Measurements from ENCODE around the gene SETD1A.

Gene SETD1A

GRCh38 chr16:30953111-30953510, 4.4 kb upstream of the SETD1A start:
- no peak overlapping the region for H3K9ac ChIP-seq (ENCODE audit: low read length in 5 of 5)
- H3K9me3 ChIP-seq (ENCODE audit: control insufficient read depth in 5 of 5, low read length in 5 of 5) = no peaks in the 10 kb centered on the region
- H3K36me3 ChIP-seq (ENCODE audit: control insufficient read depth in 5 of 5, insufficient read depth in 5 of 5, low read length in 5 of 5) = peaks cover 0 to 8% (median 0%) of the 10 kb centered on the region in 5 donors
- H3K27ac ChIP-seq (ENCODE audit: low read depth, low read length) = no peak overlapping the region
- H3K27me3 ChIP-seq (ENCODE audit: control insufficient read depth in 5 of 5, insufficient read depth in 4 of 5, low read length in 5 of 5) = no peaks in the 10 kb centered on the region
- H3K4me1 ChIP-seq (ENCODE audit: control insufficient read depth in 5 of 5, insufficient read depth in 5 of 5, low read length in 5 of 5) = peaks cover 7 to 65% (median 52%) of the 10 kb centered on the region in 5 donors
- no peak overlapping the region for H3K4me3 ChIP-seq (ENCODE audit: low read depth in 1 of 5, low read length in 5 of 5)

- H3K27ac ChIP-seq (ENCODE audit: low read depth, low read length) = no peak overlapping the region
These were observed 3.9 kb upstream of the SETD1A start for GRCh38 chr16:30953511-30954124.

GRCh38 chr16:30954993-30955392, 2.6 kb upstream of the SETD1A start:
- H3K4me3 ChIP-seq (ENCODE audit: low read depth in 1 of 5, low read length in 5 of 5) = no peak overlapping the region
- H3K36me3 ChIP-seq (ENCODE audit: control insufficient read depth in 5 of 5, insufficient read depth in 5 of 5, low read length in 5 of 5) = peaks cover 0 to 17% (median 9%) of the 10 kb centered on the region in 5 donors
- H3K9ac ChIP-seq (ENCODE audit: low read length in 5 of 5) = no peak overlapping the region
- peaks cover 8 to 60% (median 53%) of the 10 kb centered on the region in 5 donors for H3K4me1 ChIP-seq (ENCODE audit: control insufficient read depth in 5 of 5, insufficient read depth in 5 of 5, low read length in 5 of 5)
- no peak overlapping the region for H3K27ac ChIP-seq (ENCODE audit: low read depth, low read length)
- H3K9me3 ChIP-seq (ENCODE audit: control insufficient read depth in 5 of 5, low read length in 5 of 5) = no peaks in the 10 kb centered on the region
- no peaks in the 10 kb centered on the region for H3K27me3 ChIP-seq (ENCODE audit: control insufficient read depth in 5 of 5, insufficient read depth in 4 of 5, low read length in 5 of 5)

More at GRCh38 chr16:30953511-30954124, 3.9 kb upstream of the SETD1A start:
- no peak overlapping the region for H3K4me3 ChIP-seq (ENCODE audit: low read depth in 1 of 5, low read length in 5 of 5)
- peaks cover 7 to 64% (median 53%) of the 10 kb centered on the region in 5 donors for H3K4me1 ChIP-seq (ENCODE audit: control insufficient read depth in 5 of 5, insufficient read depth in 5 of 5, low read length in 5 of 5)
- H3K36me3 ChIP-seq (ENCODE audit: control insufficient read depth in 5 of 5, insufficient read depth in 5 of 5, low read length in 5 of 5) = peaks cover 0 to 8% (median 0%) of the 10 kb centered on the region in 5 donors
- H3K9me3 ChIP-seq (ENCODE audit: control insufficient read depth in 5 of 5, low read length in 5 of 5) = no peaks in the 10 kb centered on the region
- no peak overlapping the region for H3K9ac ChIP-seq (ENCODE audit: low read length in 5 of 5)
- H3K27me3 ChIP-seq (ENCODE audit: control insufficient read depth in 5 of 5, insufficient read depth in 4 of 5, low read length in 5 of 5) = no peaks in the 10 kb centered on the region

- peak overlapping the region; percentile 80 to 92 (median 85) for H3K4me3 ChIP-seq (ENCODE audit: low read depth in 1 of 5, low read length in 5 of 5)
- H3K27ac ChIP-seq (ENCODE audit: low read depth, low read length) = peak overlapping the region; percentile 92
- H3K4me1 ChIP-seq (ENCODE audit: control insufficient read depth in 5 of 5, insufficient read depth in 5 of 5, low read length in 5 of 5) = peaks cover 7 to 41% (median 35%) of the 10 kb centered on the region in 5 donors
- no peaks in the 10 kb centered on the region for H3K27me3 ChIP-seq (ENCODE audit: control insufficient read depth in 5 of 5, insufficient read depth in 4 of 5, low read length in 5 of 5)
- H3K9ac ChIP-seq (ENCODE audit: low read length in 5 of 5) = peak overlapping the region; percentile 35 to 97 (median 93)
- H3K36me3 ChIP-seq (ENCODE audit: control insufficient read depth in 5 of 5, insufficient read depth in 5 of 5, low read length in 5 of 5) = peaks cover 0 to 36% (median 26%) of the 10 kb centered on the region in 5 donors
- H3K9me3 ChIP-seq (ENCODE audit: control insufficient read depth in 5 of 5, low read length in 5 of 5) = no peaks in the 10 kb centered on the region
These were observed 726 bp upstream of the SETD1A start for GRCh38 chr16:30956601-30957455.

GRCh38 chr16:30958175-30959079, 873 bp downstream of the SETD1A start:
- Histone ChIP-seq H3K27ac (ENCODE audit: low read depth, low read length) (no peak overlapping the region), H3K4me3 (ENCODE audit: low read depth in 1 of 5, low read length in 5 of 5) (peak overlapping the region; percentile 80 to 90 (median 83)), H3K36me3 (ENCODE audit: control insufficient read depth in 5 of 5, insufficient read depth in 5 of 5, low read length in 5 of 5) (peaks cover 5 to 46% (median 42%) of the 10 kb centered on the region in 5 donors), H3K4me1 (ENCODE audit: control insufficient read depth in 5 of 5, insufficient read depth in 5 of 5, low read length in 5 of 5) (peaks cover 7 to 31% (median 29%) of the 10 kb centered on the region in 5 donors), H3K9me3 (ENCODE audit: control insufficient read depth in 5 of 5, low read length in 5 of 5) (no peaks in the 10 kb centered on the region), H3K27me3 (ENCODE audit: control insufficient read depth in 5 of 5, insufficient read depth in 4 of 5, low read length in 5 of 5) (no peaks in the 10 kb centered on the region), H3K9ac (ENCODE audit: low read length in 5 of 5) (peak overlapping the region; percentile 77 to 97 (median 84))

- H3K9me3 ChIP-seq (ENCODE audit: control insufficient read depth in 5 of 5, low read length in 5 of 5) = no peaks in the 10 kb centered on the region
- H3K9ac ChIP-seq (ENCODE audit: low read length in 5 of 5) = no peak overlapping the region
- H3K36me3 ChIP-seq (ENCODE audit: control insufficient read depth in 5 of 5, insufficient read depth in 5 of 5, low read length in 5 of 5) = peaks cover 5 to 72% (median 68%) of the 10 kb centered on the region in 5 donors
- H3K27me3 ChIP-seq (ENCODE audit: control insufficient read depth in 5 of 5, insufficient read depth in 4 of 5, low read length in 5 of 5) = no peaks in the 10 kb centered on the region
- H3K4me3 ChIP-seq (ENCODE audit: low read depth in 1 of 5, low read length in 5 of 5) = no peak overlapping the region
- H3K27ac ChIP-seq (ENCODE audit: low read depth, low read length) = no peak overlapping the region
- H3K4me1 ChIP-seq (ENCODE audit: control insufficient read depth in 5 of 5, insufficient read depth in 5 of 5, low read length in 5 of 5) = peaks cover 4 to 22% (median 18%) of the 10 kb centered on the region in 5 donors
These were observed 3.8 kb downstream of the SETD1A start for GRCh38 chr16:30961384-30961783.

- Histone ChIP-seq H3K4me3 (ENCODE audit: low read depth in 1 of 5, low read length in 5 of 5) (no peak overlapping the region), H3K4me1 (ENCODE audit: control insufficient read depth in 5 of 5, insufficient read depth in 5 of 5, low read length in 5 of 5) (peaks cover 0 to 13% (median 8%) of the 10 kb centered on the region in 5 donors), H3K9me3 (ENCODE audit: control insufficient read depth in 5 of 5, low read length in 5 of 5) (no peaks in the 10 kb centered on the region), H3K27ac (ENCODE audit: low read depth, low read length) (no peak overlapping the region), H3K36me3 (ENCODE audit: control insufficient read depth in 5 of 5, insufficient read depth in 5 of 5, low read length in 5 of 5) (peaks cover 5 to 90% (median 84%) of the 10 kb centered on the region in 5 donors), H3K27me3 (ENCODE audit: control insufficient read depth in 5 of 5, insufficient read depth in 4 of 5, low read length in 5 of 5) (no peaks in the 10 kb centered on the region), H3K9ac (ENCODE audit: low read length in 5 of 5) (no peak overlapping the region)
These were observed 6.5 kb downstream of the SETD1A start for GRCh38 chr16:30963925-30964511.

- no peak overlapping the region for H3K27ac ChIP-seq (ENCODE audit: low read depth, low read length)
- peaks cover 0 to 6% (median 4%) of the 10 kb centered on the region in 5 donors for H3K4me1 ChIP-seq (ENCODE audit: control insufficient read depth in 5 of 5, insufficient read depth in 5 of 5, low read length in 5 of 5)
- H3K27me3 ChIP-seq (ENCODE audit: control insufficient read depth in 5 of 5, insufficient read depth in 4 of 5, low read length in 5 of 5) = no peaks in the 10 kb centered on the region
- peaks cover 5 to 90% (median 84%) of the 10 kb centered on the region in 5 donors for H3K36me3 ChIP-seq (ENCODE audit: control insufficient read depth in 5 of 5, insufficient read depth in 5 of 5, low read length in 5 of 5)
- no peak overlapping the region for H3K9ac ChIP-seq (ENCODE audit: low read length in 5 of 5)
- H3K9me3 ChIP-seq (ENCODE audit: control insufficient read depth in 5 of 5, low read length in 5 of 5) = no peaks in the 10 kb centered on the region
- no peak overlapping the region for H3K4me3 ChIP-seq (ENCODE audit: low read depth in 1 of 5, low read length in 5 of 5)
These were observed 7.1 kb downstream of the SETD1A start for GRCh38 chr16:30964574-30965226.

- H3K4me3 ChIP-seq (ENCODE audit: low read depth in 1 of 5, low read length in 5 of 5) = no peak overlapping the region
- no peak overlapping the region for H3K9ac ChIP-seq (ENCODE audit: low read length in 5 of 5)
- H3K9me3 ChIP-seq (ENCODE audit: control insufficient read depth in 5 of 5, low read length in 5 of 5) = no peaks in the 10 kb centered on the region
- peaks cover 5 to 89% (median 81%) of the 10 kb centered on the region in 5 donors for H3K36me3 ChIP-seq (ENCODE audit: control insufficient read depth in 5 of 5, insufficient read depth in 5 of 5, low read length in 5 of 5)
- H3K27me3 ChIP-seq (ENCODE audit: control insufficient read depth in 5 of 5, insufficient read depth in 4 of 5, low read length in 5 of 5) = no peaks in the 10 kb centered on the region
- no peak overlapping the region for H3K27ac ChIP-seq (ENCODE audit: low read depth, low read length)
- peaks cover 0 to 5% (median 4%) of the 10 kb centered on the region in 5 donors for H3K4me1 ChIP-seq (ENCODE audit: control insufficient read depth in 5 of 5, insufficient read depth in 5 of 5, low read length in 5 of 5)
These were observed 7.9 kb downstream of the SETD1A start for GRCh38 chr16:30965436-30965835.
